K562 (cell line): ENCODE results near the gene ARID3A. TPM values are rescaled to one million over a fixed set of nuclear protein-coding genes. Genes with fewer than 3 reads are reported as not detected.

Experiments
- ARID3A ChIP-seq: IDR thresholded peaks from 2 replicates; pipeline ENCODE4 v1.6.1; 2012; ENCODE audit warnings: low read depth, low read length, improper control_type of control experiment, borderline replicate concordance
- BRCA1 ChIP-seq, 2 experiments: fragments of 450-650 bp in 1 of 2; sonication (generic) in 1 of 2; formaldehyde crosslinking in 1 of 2; IDR thresholded peaks; 2 replicates each; pipeline versions ENCODE4 v1.5.0 to v1.6.1; 2017 to 2020; ENCODE audit warnings: mild to moderate bottlenecking in 1 of 2, missing genetic modification reagents in 1 of 2
- DACH1 ChIP-seq: fragments of 450-650 bp; IDR thresholded peaks from 2 replicates; pipeline ENCODE4 v1.6.1; 2018; ENCODE audit not compliant: partially characterized antibody
- JUNB ChIP-seq: fragments of 450-650 bp; formaldehyde crosslinking; conservative IDR thresholded peaks from 2 replicates; pipeline ENCODE4 v1.4.0; 2020; ENCODE audit warnings: mild to moderate bottlenecking
- KDM1A ChIP-seq, 2 experiments: fragments of 450-650 bp; IDR thresholded peaks; 2 replicates each; pipeline ENCODE4 v1.6.1; 2016; ENCODE audit warnings: mild to moderate bottlenecking in 2 of 2
- MTA3 ChIP-seq: fragments of 450-650 bp; formaldehyde crosslinking; IDR thresholded peaks from 2 replicates; pipeline ENCODE4 v1.6.1; 2017; ENCODE audit warnings: mild to moderate bottlenecking, borderline replicate concordance
- PHF21A ChIP-seq: fragments of 450-650 bp; IDR thresholded peaks from 2 replicates; pipeline ENCODE4 v1.6.1; 2017; ENCODE audit warnings: low read depth, borderline replicate concordance
- REST ChIP-seq, 2 experiments: fragments of 450-650 bp; formaldehyde crosslinking in 1 of 2; IDR thresholded peaks; 2 replicates each; pipeline versions ENCODE4 v1.4.0 to v1.6.1; 2014 to 2020; ENCODE audit warnings: mild to moderate bottlenecking in 2 of 2, borderline replicate concordance in 1 of 2, low read depth in 1 of 2
- TBL1XR1 ChIP-seq, 2 experiments: IDR thresholded peaks; 2 replicates each; pipeline ENCODE4 v1.6.1; 2012; ENCODE audit warnings: improper control_type of control experiment in 2 of 2, low read length in 2 of 2, mild to moderate bottlenecking in 1 of 2
- TRIM24 ChIP-seq, 2 experiments: fragments of 450-650 bp; IDR thresholded peaks; 2 replicates each; pipeline ENCODE4 v1.6.1; 2016
- ZKSCAN1 ChIP-seq: fragments of 150-350 bp; IDR thresholded peaks from 2 replicates; pipeline ENCODE4 v1.6.1; 2016; ENCODE audit warnings: low read depth, low read length
- ZMIZ1 ChIP-seq, 2 experiments: fragments of 150-350 bp in 1 of 2; IDR thresholded peaks; 2 replicates each; pipeline ENCODE4 v1.6.1; 2012 to 2016; ENCODE audit warnings: low read depth in 2 of 2, low read length in 2 of 2, mild to moderate bottlenecking in 1 of 2, moderate library complexity in 1 of 2
- ZNF384 ChIP-seq: IDR thresholded peaks from 2 replicates; pipeline ENCODE4 v1.6.1; 2012; ENCODE audit warnings: low read depth, low read length, improper control_type of control experiment
- ZNF445 ChIP-seq: fragments of 250-450 bp; sonication (Bioruptor Pico); IDR thresholded peaks from 2 replicates; pipeline ENCODE4 v1.4.0; 2020; ENCODE audit warnings: low read depth, mild to moderate bottlenecking, moderate library complexity
- polyA plus RNA-seq, 8 experiments: library from polyadenylated mRNA; depleted of rRNA in 4 of 8; stranded (reverse) in 5 of 8; unstranded in 3 of 8; fragments of >200 nt; fragmentation: Nextera tagmentation in 2 of 8; fragmentation: Illumina TruSeq in 1 of 8; extraction: Ambion mirVana in 2 of 8; extraction: Trizol in 1 of 8; gene quantifications; 2 replicates each; pipeline versions ENCODE4 v1.2.1 to v1.2.3, GENCODE V29; 2011 to 2014; ENCODE audit warnings: inconsistent platforms in 1 of 8, missing spikeins in 1 of 8
- total RNA-seq, 7 experiments: library from RNA; depleted of rRNA in 6 of 7; stranded (reverse); fragments of >200 nt in 6 of 7; fragmentation: Illumina TruSeq in 2 of 7; extraction: Trizol in 2 of 7; gene quantifications; 2 replicates each; pipeline versions ENCODE4 v1.2.1 to v1.2.3, GENCODE V29; 2011 to 2021; ENCODE audit warnings: low replicate concordance in 1 of 7

Gene ARID3A
- total and polyA plus RNA-seq, 9 of the 15 experiments (the other 6 are each of a cell fraction or from before 2014, with no cell fraction given), result 1.4 to 118 (median 31.2) TPM

GRCh38 chr19:970695-971094 is 44.9 kb downstream of the ARID3A start (continued):
- no peak for TF ChIP-seq BRCA1 (IDR thresholded peaks at IDR 0.05)
- TF ChIP-seq BRCA1 (CRISPR knock-in tag; IDR thresholded peaks at IDR 0.05), result no peak
- peak; percentile 35; the same call in 1 of the 2 replicates for TF ChIP-seq REST (IDR thresholded peaks at IDR 0.05; ENCODE audit: borderline replicate concordance)
- TF ChIP-seq REST (CRISPR knock-in tag; IDR thresholded peaks at IDR 0.05; ENCODE audit: low read depth), result no peak
- TF ChIP-seq TBL1XR1 (IDR thresholded peaks at IDR 0.05; ENCODE audit: low read length in 2 of 2), result 0 out of 4 replicates have a peak, but pooled peaks of 1 of the 2 experiments have one; percentile 55
- TF ChIP-seq ZKSCAN1, result peak; percentile 67; the same call in 1 of the 2 replicates
- no peak for TF ChIP-seq ARID3A
- peak; percentile 77; the same call in 1 of the 2 replicates for TF ChIP-seq ZNF445 (CRISPR knock-in tag)
- 0 out of 4 replicates have a peak, but pooled peaks of 1 of the 2 experiments have one; percentile 44 for TF ChIP-seq KDM1A (IDR thresholded peaks at IDR 0.05)
- TF ChIP-seq MTA3, result peak; percentile 79
- TF ChIP-seq JUNB (CRISPR knock-in tag), result no peak
- peak; percentile 9 for TF ChIP-seq DACH1
- 0 out of 4 replicates have a peak, but pooled peaks of 1 of the 2 experiments have one; percentile 16 for TF ChIP-seq ZMIZ1 (IDR thresholded peaks at IDR 0.05; ENCODE audit: low read depth in 2 of 2, low read length in 2 of 2)
- TF ChIP-seq PHF21A, result 0 out of 2 replicates have a peak, but pooled peaks have one; percentile 53
- peak; percentile 38; the same call in 1 of the 2 replicates for TF ChIP-seq ZNF384
- peak; percentile 58 to 86; a peak in 3 of 4 replicates for TF ChIP-seq TRIM24 (IDR thresholded peaks at IDR 0.05)
